BE2C (cell line): Measurements from ENCODE around the gene NID1.

Experiments
- DNase-seq: peaks from one replicate; pipeline ENCODE4 v3.0.0-alpha.2; 2020
- H3K27me3 ChIP-seq: fragments of 250-450 bp; sonication (Bioruptor Pico); 2 replicates; pipeline ENCODE4 v1.5.1; 2020; ENCODE audit warnings: mild to moderate bottlenecking
- H3K36me3 ChIP-seq: fragments of 250-450 bp; sonication (Bioruptor Pico); 2 replicates; pipeline ENCODE4 v1.5.1; 2020; ENCODE audit warnings: mild to moderate bottlenecking
- H3K4me1 ChIP-seq: fragments of 250-450 bp; sonication (Bioruptor Pico); 2 replicates; pipeline ENCODE4 v1.5.1; 2020
- H3K4me3 ChIP-seq: 2 replicates; pipeline ENCODE4 v1.5.1; 2011; ENCODE audit warnings: low read depth, low read length
- H3K9me3 ChIP-seq: fragments of 250-450 bp; sonication (Bioruptor Pico); 2 replicates; pipeline ENCODE4 v1.5.1; 2020
- TF ChIP-seq, protein P1 (sequence below): IDR thresholded peaks from 2 replicates; pipeline ENCODE4 v1.5.1; 2012; ENCODE audit warnings: mild to moderate bottlenecking, low read depth, low read length

NID1 gene

DNA sequence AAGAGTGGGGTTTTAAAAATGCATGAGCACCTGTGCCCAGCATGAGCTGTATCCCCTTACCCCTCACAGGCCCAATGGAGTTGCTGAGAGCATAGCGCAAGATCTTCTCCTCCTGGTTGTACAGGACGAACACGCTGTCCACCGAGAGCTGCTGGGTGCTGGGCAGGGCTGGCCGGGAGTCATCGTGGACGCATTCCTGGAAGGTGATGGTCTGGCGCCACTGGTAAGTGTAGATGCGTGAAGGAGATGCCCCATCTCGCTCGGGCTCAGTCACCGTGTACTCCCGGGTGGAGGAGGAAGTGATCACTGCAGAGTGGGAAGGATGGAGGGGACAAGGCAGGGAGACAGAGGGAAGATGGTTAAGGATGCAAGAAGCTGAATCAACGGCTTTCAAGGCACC is 39.1 kb downstream of the NID1 start:
- Histone ChIP-seq H3K4me3 (no peak overlapping the region), H3K36me3 (no peaks in the 10 kb centered on the region), H3K4me1 (no peaks in the 10 kb centered on the region), H3K27me3 (no peaks in the 10 kb centered on the region), H3K9me3 (no peaks in the 10 kb centered on the region)
- TF ChIP-seq, protein P1, sequence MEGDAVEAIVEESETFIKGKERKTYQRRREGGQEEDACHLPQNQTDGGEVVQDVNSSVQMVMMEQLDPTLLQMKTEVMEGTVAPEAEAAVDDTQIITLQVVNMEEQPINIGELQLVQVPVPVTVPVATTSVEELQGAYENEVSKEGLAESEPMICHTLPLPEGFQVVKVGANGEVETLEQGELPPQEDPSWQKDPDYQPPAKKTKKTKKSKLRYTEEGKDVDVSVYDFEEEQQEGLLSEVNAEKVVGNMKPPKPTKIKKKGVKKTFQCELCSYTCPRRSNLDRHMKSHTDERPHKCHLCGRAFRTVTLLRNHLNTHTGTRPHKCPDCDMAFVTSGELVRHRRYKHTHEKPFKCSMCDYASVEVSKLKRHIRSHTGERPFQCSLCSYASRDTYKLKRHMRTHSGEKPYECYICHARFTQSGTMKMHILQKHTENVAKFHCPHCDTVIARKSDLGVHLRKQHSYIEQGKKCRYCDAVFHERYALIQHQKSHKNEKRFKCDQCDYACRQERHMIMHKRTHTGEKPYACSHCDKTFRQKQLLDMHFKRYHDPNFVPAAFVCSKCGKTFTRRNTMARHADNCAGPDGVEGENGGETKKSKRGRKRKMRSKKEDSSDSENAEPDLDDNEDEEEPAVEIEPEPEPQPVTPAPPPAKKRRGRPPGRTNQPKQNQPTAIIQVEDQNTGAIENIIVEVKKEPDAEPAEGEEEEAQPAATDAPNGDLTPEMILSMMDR = no peak
- no peak for DNase-seq

GRCh38 chr1:236024641-236025040 is 40.2 kb downstream of the NID1 start:
- H3K27me3 ChIP-seq = no peaks in the 10 kb centered on the region
- H3K9me3 ChIP-seq = no peaks in the 10 kb centered on the region
- DNase-seq = no peak
- H3K4me1 ChIP-seq = no peaks in the 10 kb centered on the region
- no peak overlapping the region for H3K4me3 ChIP-seq
- TF ChIP-seq, protein P1 = no peak
- H3K36me3 ChIP-seq = no peaks in the 10 kb centered on the region

GRCh38 chr1:236023926-236024565 is 40.8 kb downstream of the NID1 start:
- Histone ChIP-seq H3K36me3 (no peaks in the 10 kb centered on the region), H3K27me3 (no peaks in the 10 kb centered on the region), H3K4me1 (no peaks in the 10 kb centered on the region), H3K4me3 (no peak overlapping the region), H3K9me3 (no peaks in the 10 kb centered on the region)
- DNase-seq = no peak
- TF ChIP-seq, protein P1 = no peak

DNA sequence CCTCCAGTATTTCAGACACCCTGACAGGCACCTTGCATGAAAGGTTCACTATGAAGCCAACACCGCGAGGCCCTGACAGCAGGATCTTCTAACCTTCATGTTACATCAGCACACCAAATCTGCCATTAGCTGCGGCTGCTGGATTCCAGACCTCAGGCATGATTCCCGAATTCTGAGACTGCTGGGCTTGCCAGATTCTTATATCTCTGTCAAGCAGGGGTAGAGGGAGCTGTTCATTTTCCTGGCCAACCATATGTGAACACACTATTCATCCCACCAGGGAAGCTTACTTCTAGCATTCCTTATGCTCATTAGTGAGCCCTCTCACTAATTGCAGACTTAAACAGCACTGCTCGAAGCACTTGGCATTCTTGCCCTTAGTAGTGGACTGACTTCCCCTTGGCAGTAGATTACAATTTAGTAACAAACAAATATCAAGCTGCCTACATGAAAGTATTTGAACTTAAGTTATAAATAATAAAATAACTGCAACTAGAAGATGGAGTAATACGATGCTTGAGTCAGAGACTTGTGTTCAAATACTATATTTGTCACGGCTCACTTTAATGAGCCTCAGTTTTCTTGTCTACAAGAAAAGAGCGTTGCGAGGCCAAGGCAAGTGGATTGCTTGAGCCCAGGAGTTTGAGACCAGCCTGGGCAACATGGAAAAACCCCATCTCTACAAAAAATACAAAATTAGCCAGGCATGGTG is 43.3 kb downstream of the NID1 start:
- H3K27me3 ChIP-seq = no peaks in the 10 kb centered on the region
- DNase-seq = no peak
- H3K9me3 ChIP-seq = no peaks in the 10 kb centered on the region
- no peaks in the 10 kb centered on the region for H3K4me1 ChIP-seq
- no peaks in the 10 kb centered on the region for H3K36me3 ChIP-seq
- H3K4me3 ChIP-seq = no peak overlapping the region
- TF ChIP-seq, protein P1 = no peak

- DNase-seq = no peak
- H3K9me3 ChIP-seq = no peaks in the 10 kb centered on the region
- H3K36me3 ChIP-seq = no peaks in the 10 kb centered on the region
- no peak overlapping the region for H3K4me3 ChIP-seq
- TF ChIP-seq, protein P1 = no peak
- H3K27me3 ChIP-seq = no peaks in the 10 kb centered on the region
- no peaks in the 10 kb centered on the region for H3K4me1 ChIP-seq
Measured at GRCh38 chr1:236020359-236021219, 44.3 kb downstream of the NID1 start.
